Hepatocyte (in vitro differentiated cells): Measurements from ENCODE around the gene CSNK1G1. TPM values are rescaled to one million over a fixed set of nuclear protein-coding genes. Genes with fewer than 3 reads are reported as not detected.

Experiments used
- DNase-seq: peaks from one replicate; pipeline ENCODE4 v3.0.0-alpha.2; 2016; ENCODE audit warnings: low spot score
- H2AFZ ChIP-seq: fragments of 200-600 bp; sonication (generic); 2 replicates; pipeline ENCODE4 v1.6.0; 2016; ENCODE audit warnings: antibody characterized with exemption, mild to moderate bottlenecking
- H3K27ac ChIP-seq: fragments of 200-600 bp; sonication (generic); 2 replicates; pipeline ENCODE4 v1.5.1; 2016; ENCODE audit warnings: mild to moderate bottlenecking
- H3K27me3 ChIP-seq: fragments of 200-600 bp; sonication (generic); 2 replicates; pipeline ENCODE4 v1.6.1; 2016
- H3K36me3 ChIP-seq: fragments of 200-600 bp; sonication (generic); replicated peaks from 2 replicates; pipeline ENCODE4 v1.5.1; 2016; ENCODE audit warnings: low read depth; ENCODE audit not compliant: insufficient read depth
- H3K4me1 ChIP-seq: fragments of 200-600 bp; sonication (generic); 2 replicates; pipeline ENCODE4 v1.5.1; 2016; ENCODE audit warnings: mild to moderate bottlenecking, moderate library complexity; ENCODE audit not compliant: insufficient read depth
- H3K4me2 ChIP-seq: fragments of 200-600 bp; sonication (generic); 2 replicates; pipeline ENCODE4 v1.6.0; 2016
- H3K4me3 ChIP-seq: fragments of 200-600 bp; sonication (generic); 2 replicates; pipeline ENCODE4 v1.5.1; 2016; ENCODE audit warnings: mild to moderate bottlenecking
- H3K79me2 ChIP-seq: fragments of 200-600 bp; sonication (generic); 2 replicates; pipeline ENCODE4 v1.6.0; 2017; ENCODE audit warnings: mild to moderate bottlenecking
- H3K9me2 ChIP-seq: fragments of 200-600 bp; sonication (generic); replicated peaks from 2 replicates; pipeline ENCODE4 v1.6.0; 2017; ENCODE audit warnings: mild to moderate bottlenecking; ENCODE audit not compliant: insufficient read depth
- H3K9me3 ChIP-seq: fragments of 200-600 bp; sonication (generic); 2 replicates; pipeline ENCODE4 v1.5.1; 2016; ENCODE audit warnings: low read depth, mild to moderate bottlenecking
- H4K20me1 ChIP-seq: fragments of 200-600 bp; sonication (generic); 2 replicates; pipeline ENCODE4 v1.6.0; 2016; ENCODE audit warnings: mild to moderate bottlenecking; ENCODE audit not compliant: insufficient read depth, poor library complexity, severe bottlenecking
- CTCF ChIP-seq: fragments of 200-600 bp; sonication (generic); IDR thresholded peaks from 2 replicates; pipeline ENCODE4 v1.5.1; 2016; ENCODE audit warnings: antibody characterized with exemption, mild to moderate bottlenecking; ENCODE audit not compliant: poor library complexity
- EZH2 ChIP-seq: fragments of 200-600 bp; sonication (generic); IDR thresholded peaks from 2 replicates; pipeline ENCODE4 v1.6.1; 2016; ENCODE audit warnings: antibody characterized with exemption, mild to moderate bottlenecking, borderline replicate concordance
- EZH2phosphoT487 ChIP-seq: fragments of 200-600 bp; sonication (generic); IDR thresholded peaks from one replicate; pipeline ENCODE4 v1.6.1; 2018; ENCODE audit warnings: antibody characterized with exemption, mild to moderate bottlenecking, low read depth, moderate library complexity; ENCODE audit not compliant: unreplicated experiment, severe bottlenecking
- WGBS: methylation state at CpG from one replicate; pipeline ENCODE4 v1.1.6; 2016; ENCODE audit warnings: low lambda C conversion rate; ENCODE audit errors: missing lambda C conversion rate; 5-methylcytosine and 5-hydroxymethylcytosine counted together
- polyA plus RNA-seq: library from polyadenylated mRNA; unstranded; fragments of >200 nt; fragmentation: Nextera tagmentation; extraction: Ambion mirVana; gene quantifications from 2 replicates; pipeline ENCODE4 v1.2.1, GENCODE V29; 2016
- total RNA-seq: library from RNA; depleted of rRNA; stranded (reverse); fragments of >200 nt; gene quantifications from 2 replicates; pipeline ENCODE4 v1.2.3, GENCODE V29; 2014

The CSNK1G1 gene
- total and polyA plus RNA-seq, 2 experiments from 2014 or later = 7.7 to 18.1 TPM

GRCh38 chr15:64158363-64159134, 197.4 kb downstream of the CSNK1G1 start:
- Histone ChIP-seq H4K20me1 (peaks cover 49% of the 10 kb centered on the region), H3K27ac (no peak overlapping the region), H2AFZ (no peak overlapping the region), H3K4me3 (no peak overlapping the region), H3K4me2 (no peak overlapping the region), H3K27me3 (no peaks in the 10 kb centered on the region), H3K36me3 (no peaks in the 10 kb centered on the region), H3K9me3 (no peaks in the 10 kb centered on the region), H3K9me2 (no peaks in the 10 kb centered on the region), H3K4me1 (peaks cover 17% of the 10 kb centered on the region), H3K79me2 (peaks cover 32% of the 10 kb centered on the region)
- no peak for DNase-seq
- no peak for TF ChIP-seq CTCF
- TF ChIP-seq EZH2 = no peak
- no peak for TF ChIP-seq EZH2phosphoT487
- 92% methylated on average over 11 of the region's 11 CpGs for WGBS

DNA sequence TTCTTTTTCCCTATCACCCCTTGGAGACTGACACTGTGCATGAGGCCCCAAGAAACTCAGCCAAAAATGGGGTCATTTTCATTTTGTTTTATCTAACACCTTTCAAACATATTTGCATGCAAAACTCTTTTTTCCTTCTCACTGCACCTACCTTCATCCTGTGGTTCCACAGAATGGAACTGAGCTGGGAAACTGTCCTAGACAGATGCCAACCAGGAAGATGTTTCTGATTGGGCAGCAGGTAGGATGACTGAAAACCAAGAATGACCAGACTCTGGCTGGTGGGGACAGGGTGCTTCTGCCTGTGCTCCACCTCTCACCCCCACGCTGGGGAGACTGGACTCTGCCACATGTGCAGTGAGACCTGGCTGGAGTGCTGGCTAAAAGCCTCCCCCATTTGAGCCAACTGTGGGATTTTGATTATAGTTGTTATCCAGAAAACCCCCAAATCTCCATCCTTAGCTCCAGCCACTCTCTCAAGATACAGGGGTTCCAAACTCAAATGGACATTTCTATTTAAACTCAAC, 198.3 kb downstream of the CSNK1G1 start:
- peaks cover 32% of the 10 kb centered on the region for H3K79me2 ChIP-seq
- no peaks in the 10 kb centered on the region for H3K9me2 ChIP-seq
- H3K36me3 ChIP-seq = no peaks in the 10 kb centered on the region
- no peak overlapping the region for H2AFZ ChIP-seq
- H3K4me2 ChIP-seq = no peak overlapping the region
- DNase-seq = no peak
- no peak overlapping the region for H3K4me3 ChIP-seq
- peaks cover 49% of the 10 kb centered on the region for H4K20me1 ChIP-seq
- TF ChIP-seq EZH2 (no peak), EZH2phosphoT487 (no peak), CTCF (no peak)
- H3K27me3 ChIP-seq = peaks cover 3% of the 10 kb centered on the region
- H3K4me1 ChIP-seq = peaks cover 21% of the 10 kb centered on the region
- 94% methylated on average over 1 of the region's 1 CpG for WGBS
- H3K27ac ChIP-seq = no peak overlapping the region
- no peaks in the 10 kb centered on the region for H3K9me3 ChIP-seq

DNA sequence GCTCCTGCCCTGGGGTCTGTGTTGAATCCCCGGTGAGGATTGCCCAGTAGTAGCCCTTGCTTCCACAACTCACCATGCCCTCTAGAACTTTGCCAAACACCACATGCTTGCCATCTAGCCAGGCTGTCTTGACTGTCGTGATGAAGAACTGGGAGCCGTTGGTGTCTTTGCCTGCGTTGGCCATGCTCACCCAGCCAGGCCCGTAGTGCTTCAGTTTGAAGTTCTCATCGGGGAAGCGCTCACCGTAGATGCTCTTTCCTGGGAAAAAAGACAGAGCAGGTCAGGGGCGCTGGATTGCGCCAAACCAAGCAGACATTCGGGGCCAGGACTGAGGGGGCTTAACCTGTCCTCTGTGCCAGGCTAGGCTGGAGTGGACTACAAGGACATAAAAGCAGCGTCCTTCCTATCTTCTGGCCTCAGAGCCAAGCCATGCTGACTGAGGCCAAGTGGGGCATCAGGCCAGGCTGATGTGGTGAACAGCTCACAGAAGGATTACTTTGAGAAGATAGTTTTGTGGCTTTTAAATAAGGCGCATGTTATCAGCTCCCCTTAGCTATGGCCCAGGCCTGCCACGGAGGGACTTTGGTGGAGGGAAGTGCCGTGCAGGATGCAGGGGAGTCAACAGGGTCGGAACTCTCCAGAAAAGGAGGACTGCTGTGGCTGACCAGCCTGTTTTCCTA, 199.2 kb downstream of the CSNK1G1 start:
- 90% methylated on average over 16 of the region's 16 CpGs for WGBS

More for the DNA sequence above, 199.2 kb downstream of the CSNK1G1 start:
- Histone ChIP-seq H3K9me3 (no peaks in the 10 kb centered on the region), H3K4me3 (no peak overlapping the region), H3K4me2 (no peak overlapping the region), H3K79me2 (peaks cover 24% of the 10 kb centered on the region), H3K4me1 (peaks cover 29% of the 10 kb centered on the region), H3K27me3 (peaks cover 12% of the 10 kb centered on the region), H3K36me3 (no peaks in the 10 kb centered on the region), H3K9me2 (no peaks in the 10 kb centered on the region), H4K20me1 (peaks cover 47% of the 10 kb centered on the region), H3K27ac (no peak overlapping the region), H2AFZ (no peak overlapping the region)
- DNase-seq = no peak
- no peak for TF ChIP-seq EZH2phosphoT487
- no peak for TF ChIP-seq EZH2
- no peak for TF ChIP-seq CTCF
